Fibroblast of lung (primary cell): ENCODE measurements around the gene PROM2. TPM values are rescaled to one million over a fixed set of nuclear protein-coding genes. Genes with fewer than 3 reads are reported as not detected.

Experiments
- DNase-seq, 2 donors: peaks; one replicate each; pipeline versions ENCODE4 v3.0.0 to v3.0.0-alpha.2; 2010; ENCODE audit warnings: low read depth in 2 of 2
- H2AFZ ChIP-seq: 2 replicates; pipeline ENCODE4 v1.5.1; 2012; ENCODE audit warnings: low read length, control low read depth, inconsistent platforms
- H3K27ac ChIP-seq: 2 replicates; pipeline ENCODE4 v1.5.1; 2011; ENCODE audit warnings: low read length, control low read depth; ENCODE audit not compliant: insufficient read depth
- H3K27me3 ChIP-seq: 2 replicates; pipeline ENCODE4 v1.5.1; 2011; ENCODE audit warnings: mild to moderate bottlenecking, low read length; ENCODE audit not compliant: control insufficient read depth, insufficient read depth
- H3K36me3 ChIP-seq: 2 replicates; pipeline ENCODE4 v1.5.1; 2011; ENCODE audit warnings: low read length; ENCODE audit not compliant: control insufficient read depth, insufficient read depth
- H3K4me1 ChIP-seq: 2 replicates; pipeline ENCODE4 v1.5.1; 2011; ENCODE audit warnings: low read length; ENCODE audit not compliant: control insufficient read depth, insufficient read depth; ENCODE audit errors: extremely low read depth
- H3K4me2 ChIP-seq: 2 replicates; pipeline ENCODE4 v1.5.1; 2011; ENCODE audit warnings: low read length, control low read depth; ENCODE audit not compliant: insufficient read depth; ENCODE audit errors: extremely low read depth
- H3K4me3 ChIP-seq, 4 experiments: fragments of 200-600 bp in 1 of 4; sonication (generic) in 1 of 4; replicated peaks in 1 of 4; 2 replicates each; pipeline ENCODE4 v1.5.1; 2011 to 2016; ENCODE audit warnings: low read length in 4 of 4, low read depth in 3 of 4, mild to moderate bottlenecking in 3 of 4, control low read depth in 2 of 4, inconsistent platforms in 1 of 4, mixed read lengths in 1 of 4; ENCODE audit not compliant: insufficient read depth in 1 of 4; ENCODE audit errors: control extremely low read depth in 1 of 4
- H3K79me2 ChIP-seq: 2 replicates; pipeline ENCODE4 v1.5.1; 2012; ENCODE audit warnings: mild to moderate bottlenecking, low read length, inconsistent platforms; ENCODE audit not compliant: control insufficient read depth, insufficient read depth
- H3K9ac ChIP-seq: 2 replicates; pipeline ENCODE4 v1.5.1; 2011; ENCODE audit warnings: mild to moderate bottlenecking, low read length, control low read depth; ENCODE audit not compliant: insufficient read depth
- H3K9me3 ChIP-seq: 2 replicates; pipeline ENCODE4 v1.5.1; 2012; ENCODE audit warnings: low read depth, low read length; ENCODE audit not compliant: control insufficient read depth, insufficient read depth
- H4K20me1 ChIP-seq: 2 replicates; pipeline ENCODE4 v1.5.1; 2011; ENCODE audit warnings: low read length; ENCODE audit not compliant: control insufficient read depth, insufficient read depth; ENCODE audit errors: extremely low read depth
- CTCF ChIP-seq, 2 donors: IDR thresholded peaks in 1 of 2; conservative IDR thresholded peaks in 1 of 2; 1 replicate in 1 of 2; 2 replicates in 1 of 2; pipeline ENCODE4 v1.5.1; 2011 to 2012; ENCODE audit warnings: low read length in 2 of 2, control low read depth in 1 of 2, inconsistent platforms in 1 of 2, low read depth in 1 of 2, mild to moderate bottlenecking in 1 of 2
- EZH2 ChIP-seq: IDR thresholded peaks from 2 replicates; pipeline ENCODE4 v1.5.1; 2012; ENCODE audit warnings: low read length, control low read depth, mild to moderate bottlenecking; ENCODE audit errors: missing control alignments
- polyA plus RNA-seq, 2 donors: library from polyadenylated mRNA; depleted of rRNA in 1 of 2; stranded (reverse) in 1 of 2; unstranded in 1 of 2; fragments of >200 nt; gene quantifications; 2 replicates each; pipeline ENCODE4 v1.2.1, GENCODE V29; 2011 to 2012; ENCODE audit warnings: missing spikeins in 1 of 2
- total RNA-seq: library from RNA; depleted of rRNA; stranded (reverse); fragments of >200 nt; gene quantifications from 2 replicates; pipeline ENCODE4 v1.2.1, GENCODE V29; 2014

Gene PROM2
- total and polyA plus RNA-seq, 2 donors (not counting 1 experiment from before 2014, with no cell fraction given) = 0.05 to 0.33 TPM

GRCh38 chr2:95318431-95319220 is 44.4 kb downstream of the PROM2 start:
- H3K4me3 ChIP-seq = no peak overlapping the region
- H3K9me3 ChIP-seq = no peaks in the 10 kb centered on the region
- H2AFZ ChIP-seq = no peak overlapping the region
- H3K9ac ChIP-seq = no peak overlapping the region
- H3K27me3 ChIP-seq = no peaks in the 10 kb centered on the region
- no peak for TF ChIP-seq CTCF (conservative IDR thresholded peaks at IDR 0.05 in 1 of 2, IDR thresholded peaks at IDR 0.05 in 1 of 2; ENCODE audit: low read depth in 1 of 2, low read length in 2 of 2)
- TF ChIP-seq EZH2 = no peak
- DNase-seq = no peak
- H3K4me2 ChIP-seq = no peak overlapping the region
- H3K79me2 ChIP-seq = no peaks in the 10 kb centered on the region
- peaks cover 2% of the 10 kb centered on the region for H3K4me1 ChIP-seq
- H3K27ac ChIP-seq = no peak overlapping the region
- no peaks in the 10 kb centered on the region for H3K36me3 ChIP-seq
- no peaks in the 10 kb centered on the region for H4K20me1 ChIP-seq

DNA sequence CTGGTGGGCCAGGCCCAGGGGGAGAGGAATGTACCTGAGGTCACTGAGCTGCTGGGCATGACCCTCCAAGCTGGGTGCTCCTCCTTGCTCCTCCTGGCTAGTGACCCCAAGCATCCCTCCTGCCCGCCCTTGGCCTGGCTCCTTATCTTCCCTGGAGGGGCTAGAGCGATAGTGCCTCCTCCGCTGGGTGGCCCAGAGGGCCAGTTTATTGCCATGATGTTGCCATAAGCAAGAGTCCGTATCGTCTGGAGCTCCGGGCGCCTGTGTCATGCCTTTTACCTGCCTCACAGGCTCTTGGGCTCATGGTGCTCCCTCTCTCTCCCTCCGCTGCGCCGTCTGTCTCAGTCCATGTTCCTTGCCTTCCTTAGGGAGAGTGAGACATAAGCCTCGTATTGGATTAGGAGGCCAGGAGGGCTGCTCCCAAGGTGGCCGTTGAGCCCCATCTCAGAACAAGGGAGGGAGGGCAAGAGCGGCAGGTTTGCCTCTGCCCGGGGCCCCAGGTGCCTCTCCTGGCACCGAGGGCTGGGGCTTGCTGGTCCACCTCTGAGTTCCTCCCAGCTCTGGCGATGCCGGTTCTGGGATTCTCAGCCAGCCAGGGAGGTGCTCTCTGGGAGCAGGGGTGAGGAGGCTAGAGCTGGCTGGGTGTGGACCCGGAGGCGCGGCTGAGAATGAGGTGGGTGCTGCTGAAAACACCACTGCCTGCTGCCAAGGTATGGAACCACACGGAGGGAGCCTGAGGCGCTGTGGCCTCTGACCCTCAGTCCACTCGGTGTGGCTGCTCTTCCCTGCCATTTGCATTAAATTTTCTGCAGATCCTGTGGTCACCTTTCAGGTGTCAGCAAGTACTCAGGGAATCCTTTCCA is 45.5 kb downstream of the PROM2 start:
- Histone ChIP-seq H3K36me3 (no peaks in the 10 kb centered on the region), H3K27me3 (no peaks in the 10 kb centered on the region), H3K4me3 (no peak overlapping the region), H2AFZ (no peak overlapping the region), H3K4me2 (no peak overlapping the region), H3K27ac (no peak overlapping the region), H3K9ac (no peak overlapping the region), H3K9me3 (no peaks in the 10 kb centered on the region), H4K20me1 (no peaks in the 10 kb centered on the region), H3K79me2 (no peaks in the 10 kb centered on the region), H3K4me1 (peaks cover 2% of the 10 kb centered on the region)
- no peak for TF ChIP-seq CTCF (conservative IDR thresholded peaks at IDR 0.05 in 1 of 2, IDR thresholded peaks at IDR 0.05 in 1 of 2; ENCODE audit: low read depth in 1 of 2, low read length in 2 of 2)
- TF ChIP-seq EZH2 = no peak
- DNase-seq = no peak

- H3K27ac ChIP-seq = no peak overlapping the region
- H3K9me3 ChIP-seq = no peaks in the 10 kb centered on the region
- no peaks in the 10 kb centered on the region for H4K20me1 ChIP-seq
- no peak for TF ChIP-seq CTCF (conservative IDR thresholded peaks at IDR 0.05 in 1 of 2, IDR thresholded peaks at IDR 0.05 in 1 of 2; ENCODE audit: low read depth in 1 of 2, low read length in 2 of 2)
- TF ChIP-seq EZH2 = no peak
- no peak overlapping the region for H3K4me2 ChIP-seq
- H3K36me3 ChIP-seq = no peaks in the 10 kb centered on the region
- no peak overlapping the region for H3K4me3 ChIP-seq
- H3K9ac ChIP-seq = no peak overlapping the region
- no peaks in the 10 kb centered on the region for H3K27me3 ChIP-seq
- DNase-seq = no peak
- peaks cover 2% of the 10 kb centered on the region for H3K4me1 ChIP-seq
- H3K79me2 ChIP-seq = no peaks in the 10 kb centered on the region
- no peak overlapping the region for H2AFZ ChIP-seq
Observed at GRCh38 chr2:95320344-95320712, 46.1 kb downstream of the PROM2 start.
